Measurements from ENCODE around the gene NAP1L5. TPM values are rescaled to one million over a fixed set of nuclear protein-coding genes. Genes with fewer than 3 reads are reported as not detected.
A peak's percentile ranks its signal among the peaks of the same experiment; 100 is the strongest.

NAP1L5 gene
- 10 to 100 TPM; 11.4 to 16.1 (median 12.7) TPM for total RNA-seq
- 7.2 TPM for total RNA-seq (2013)

- peaks cover 4% of the 10 kb centered on the region for H3K4me1 ChIP-seq (ENCODE audit: control insufficient read depth, insufficient read depth, low read length)
- H3K27ac Mint-ChIP-seq = peak within 1 kb of the TSS; percentile 86 to 96
- peak within 1 kb of the TSS; percentile 90 for H3K4me3 ChIP-seq (ENCODE audit: low read length)
- H3K4me3 Mint-ChIP-seq = peak within 1 kb of the TSS; percentile 95
- H3K27me3 ChIP-seq (ENCODE audit: control insufficient read depth, insufficient read depth, low read length) = no peaks in the 10 kb centered on the region
- DNase-seq (peak; percentile 75 to 90), ATAC-seq (peak; percentile 90 to 94 (median 91))
- peaks cover 5% of the 10 kb centered on the region for H3K36me3 Mint-ChIP-seq
- H3K27ac ChIP-seq (ENCODE audit: low read length) = peak within 1 kb of the TSS; percentile 78
- intact Hi-C loops (cut with micrococcal nuclease) = loop anchor here (1.0 kb wide), 1 partner anchor 126 kb away; no protein-coding TSS in a partner anchor
- H3K36me3 ChIP-seq (ENCODE audit: control insufficient read depth, insufficient read depth, low read length) = peaks cover 3% of the 10 kb centered on the region
- H3K9me3 ChIP-seq (ENCODE audit: control insufficient read depth, insufficient read depth, low read length) = no peaks in the 10 kb centered on the region
- no peaks in the 10 kb centered on the region for H3K9me3 Mint-ChIP-seq
- peaks cover 12 to 20% of the 10 kb centered on the region in 2 donors for H3K4me1 Mint-ChIP-seq
- 54% methylated on average over 38 of the region's 40 CpGs for WGBS (ENCODE audit: insufficient coverage)
- no peak for TF ChIP-seq CTCF (IDR thresholded peaks at IDR 0.05)
- H3K27me3 Mint-ChIP-seq (ENCODE audit: low read depth in 2 of 2) = no peaks in the 10 kb centered on the region
Measured at GRCh38 chr4:88697588-88698329, at the start of gene NAP1L5. TSS of gene NAP1L5 (minus strand) at chr4:88697829. CDS start at chr4:88697754, 75 bp downstream.

GRCh38 chr4:88747351-88747750 lies 49.7 kb upstream of the NAP1L5 start:
- H3K4me1 ChIP-seq (ENCODE audit: control insufficient read depth, insufficient read depth, low read length) = no peaks in the 10 kb centered on the region
- Mint-ChIP-seq H3K9me3 (no peaks in the 10 kb centered on the region), H3K27me3 (ENCODE audit: low read depth in 2 of 2) (no peaks in the 10 kb centered on the region), H3K4me1 (no peaks in the 10 kb centered on the region), H3K36me3 (peaks cover 26% of the 10 kb centered on the region), H3K4me3 (no peak overlapping the region), H3K27ac (no peak overlapping the region)
- TF ChIP-seq CTCF (IDR thresholded peaks at IDR 0.05) = no peak
- intact Hi-C loops (cut with micrococcal nuclease) = no loop called here
- no peak for DNase-seq
- H3K27ac ChIP-seq (ENCODE audit: low read length) = no peak overlapping the region
- no peaks in the 10 kb centered on the region for H3K9me3 ChIP-seq (ENCODE audit: control insufficient read depth, insufficient read depth, low read length)
- no peak overlapping the region for H3K4me3 ChIP-seq (ENCODE audit: low read length)
- no peaks in the 10 kb centered on the region for H3K27me3 ChIP-seq (ENCODE audit: control insufficient read depth, insufficient read depth, low read length)
- peaks cover 12% of the 10 kb centered on the region for H3K36me3 ChIP-seq (ENCODE audit: control insufficient read depth, insufficient read depth, low read length)
- ATAC-seq = no peak
- 95% methylated on average over 7 of the region's 7 CpGs for WGBS (ENCODE audit: insufficient coverage)

DNA sequence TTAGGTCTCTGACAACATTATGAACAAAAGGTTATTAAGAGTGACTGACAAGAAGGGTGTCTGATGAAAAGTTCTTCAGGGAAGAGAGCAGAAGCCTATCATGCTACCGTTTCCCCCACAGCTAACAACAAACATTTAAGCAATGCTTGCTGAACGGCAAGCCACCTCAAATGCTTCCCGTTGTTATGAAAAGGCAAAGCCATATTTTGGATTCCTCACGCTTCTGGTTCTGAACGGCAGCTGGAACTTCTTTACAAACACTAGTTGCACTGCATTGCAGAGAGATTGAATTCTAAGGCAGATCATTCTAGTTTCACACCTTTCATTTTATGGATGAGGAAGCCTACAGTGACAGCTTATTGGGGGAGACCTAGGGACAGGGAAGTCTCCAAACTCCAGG lies 48.6 kb upstream of the NAP1L5 start:
- peaks cover 12% of the 10 kb centered on the region for H3K36me3 ChIP-seq (ENCODE audit: control insufficient read depth, insufficient read depth, low read length)
- Mint-ChIP-seq H3K27me3 (ENCODE audit: low read depth in 2 of 2) (no peaks in the 10 kb centered on the region), H3K4me3 (no peak overlapping the region), H3K36me3 (peaks cover 26% of the 10 kb centered on the region), H3K9me3 (no peaks in the 10 kb centered on the region), H3K27ac (no peak overlapping the region), H3K4me1 (no peaks in the 10 kb centered on the region)
- intact Hi-C loops (cut with micrococcal nuclease) = no loop called here
- no peaks in the 10 kb centered on the region for H3K4me1 ChIP-seq (ENCODE audit: control insufficient read depth, insufficient read depth, low read length)
- H3K27ac ChIP-seq (ENCODE audit: low read length) = no peak overlapping the region
- no peaks in the 10 kb centered on the region for H3K9me3 ChIP-seq (ENCODE audit: control insufficient read depth, insufficient read depth, low read length)
- TF ChIP-seq CTCF (IDR thresholded peaks at IDR 0.05) = no peak
- H3K27me3 ChIP-seq (ENCODE audit: control insufficient read depth, insufficient read depth, low read length) = no peaks in the 10 kb centered on the region
- no peak for ATAC-seq
- DNase-seq = no peak
- WGBS (ENCODE audit: insufficient coverage) = 84% methylated on average over 5 of the region's 5 CpGs
- H3K4me3 ChIP-seq (ENCODE audit: low read length) = no peak overlapping the region

Data from natural killer cell (primary cell).